ENCODE measurements around the gene KRI1. TPM values are rescaled to one million over a fixed set of nuclear protein-coding genes. Genes with fewer than 3 reads are reported as not detected.
"Not testable (repeated sequence)": the region's sequence is repeated elsewhere in the genome, so short reads cannot be mapped to it uniquely, and the experiment has no call there.

Gene KRI1
- polyA plus RNA-seq, 4 donors = 14.8 to 21.2 (median 18.1) TPM

GRCh38 chr19:10555610-10555973 lies 10.2 kb downstream of the KRI1 start:
- no peaks in the 10 kb centered on the region for H3K9me3 ChIP-seq (ENCODE audit: control insufficient read depth in 2 of 2, insufficient read depth in 1 of 2, low read depth in 1 of 2, low read length in 1 of 2)
- DNase-seq (no peak), FAIRE-seq (no peak)
- no peak overlapping the region for H3K27ac ChIP-seq (ENCODE audit: low read depth in 1 of 3, low read length in 2 of 3)
- H3K4me1 ChIP-seq (ENCODE audit: control insufficient read depth in 3 of 3, insufficient read depth in 2 of 3, low read depth in 1 of 3, low read length in 2 of 3) = peaks cover 3 to 6% (median 6%) of the 10 kb centered on the region in 3 donors
- H3K27me3 ChIP-seq (ENCODE audit: control insufficient read depth in 3 of 3, insufficient read depth in 3 of 3, low read length in 3 of 3) = no peaks in the 10 kb centered on the region
- WGBS, 3 donors = 73 to 89% (median 78%) methylated on average over 7 of the region's 7 CpGs
- no peak overlapping the region for H3K4me3 ChIP-seq (ENCODE audit: low read depth in 1 of 3, low read length in 3 of 3)
- peaks cover 18 to 96% (median 29%) of the 10 kb centered on the region in 3 donors for H3K36me3 ChIP-seq (ENCODE audit: control insufficient read depth in 3 of 3, insufficient read depth in 2 of 3, low read depth in 1 of 3, low read length in 3 of 3)

GRCh38 chr19:10554760-10555609 lies 10.8 kb downstream of the KRI1 start:
- Histone ChIP-seq H3K36me3 (ENCODE audit: control insufficient read depth in 3 of 3, insufficient read depth in 2 of 3, low read depth in 1 of 3, low read length in 3 of 3) (peaks cover 19 to 96% (median 32%) of the 10 kb centered on the region in 3 donors), H3K9me3 (ENCODE audit: control insufficient read depth in 2 of 2, insufficient read depth in 1 of 2, low read depth in 1 of 2, low read length in 1 of 2) (no peaks in the 10 kb centered on the region), H3K27me3 (ENCODE audit: control insufficient read depth in 3 of 3, insufficient read depth in 3 of 3, low read length in 3 of 3) (no peaks in the 10 kb centered on the region), H3K4me1 (ENCODE audit: control insufficient read depth in 3 of 3, insufficient read depth in 2 of 3, low read depth in 1 of 3, low read length in 2 of 3) (peaks cover 3 to 6% (median 6%) of the 10 kb centered on the region in 3 donors), H3K27ac (ENCODE audit: low read depth in 1 of 3, low read length in 2 of 3) (no peak overlapping the region), H3K4me3 (ENCODE audit: low read depth in 1 of 3, low read length in 3 of 3) (no peak overlapping the region)
- 73 to 83% (median 81%) methylated on average over 30 of the region's 30 CpGs for WGBS, 3 donors
- DNase-seq = no peak
- no peak for FAIRE-seq

GRCh38 chr19:10553943-10554381 lies 11.8 kb downstream of the KRI1 start:
- no peak overlapping the region for H3K4me3 ChIP-seq (ENCODE audit: low read depth in 1 of 3, low read length in 3 of 3)
- H3K27ac ChIP-seq (ENCODE audit: low read depth in 1 of 3, low read length in 2 of 3) = peak overlapping the region in 2 of 3 donors; percentile 55 to 56
- WGBS, 3 donors = 48 to 56% (median 54%) methylated on average over 10 to 12 of the region's 12 CpGs
- H3K4me1 ChIP-seq (ENCODE audit: control insufficient read depth in 3 of 3, insufficient read depth in 2 of 3, low read depth in 1 of 3, low read length in 2 of 3) = peaks cover 3 to 6% (median 6%) of the 10 kb centered on the region in 3 donors
- no peaks in the 10 kb centered on the region for H3K9me3 ChIP-seq (ENCODE audit: control insufficient read depth in 2 of 2, insufficient read depth in 1 of 2, low read depth in 1 of 2, low read length in 1 of 2)
- FAIRE-seq (no peak), DNase-seq (peak in 1 of 2 donors; percentile 59)
- H3K36me3 ChIP-seq (ENCODE audit: control insufficient read depth in 3 of 3, insufficient read depth in 2 of 3, low read depth in 1 of 3, low read length in 3 of 3) = peaks cover 17 to 96% (median 33%) of the 10 kb centered on the region in 3 donors
- H3K27me3 ChIP-seq (ENCODE audit: control insufficient read depth in 3 of 3, insufficient read depth in 3 of 3, low read length in 3 of 3) = no peaks in the 10 kb centered on the region

GRCh38 chr19:10553087-10553667 lies 12.6 kb downstream of the KRI1 start:
- Histone ChIP-seq H3K9me3 (ENCODE audit: control insufficient read depth in 2 of 2, insufficient read depth in 1 of 2, low read depth in 1 of 2, low read length in 1 of 2) (no peaks in the 10 kb centered on the region), H3K4me1 (ENCODE audit: control insufficient read depth in 3 of 3, insufficient read depth in 2 of 3, low read depth in 1 of 3, low read length in 2 of 3) (peaks cover 3 to 6% (median 6%) of the 10 kb centered on the region in 3 donors), H3K27ac (ENCODE audit: low read depth in 1 of 3, low read length in 2 of 3) (peak overlapping the region in 2 of 3 donors; percentile 55 to 56), H3K36me3 (ENCODE audit: control insufficient read depth in 3 of 3, insufficient read depth in 2 of 3, low read depth in 1 of 3, low read length in 3 of 3) (peaks cover 23 to 97% (median 34%) of the 10 kb centered on the region in 3 donors), H3K27me3 (ENCODE audit: control insufficient read depth in 3 of 3, insufficient read depth in 3 of 3, low read length in 3 of 3) (no peaks in the 10 kb centered on the region), H3K4me3 (ENCODE audit: low read depth in 1 of 3, low read length in 3 of 3) (no peak overlapping the region)
- WGBS, 3 donors = 52 to 64% (median 61%) methylated on average over 12 to 13 of the region's 13 CpGs
- DNase-seq = no peak
- FAIRE-seq = no peak

GRCh38 chr19:10552510-10553053 lies 13.2 kb downstream of the KRI1 start:
- Histone ChIP-seq H3K4me3 (ENCODE audit: low read depth in 1 of 3, low read length in 3 of 3) (no peak overlapping the region), H3K27ac (ENCODE audit: low read depth in 1 of 3, low read length in 2 of 3) (peak overlapping the region in 2 of 3 donors; percentile 35 to 74), H3K27me3 (ENCODE audit: control insufficient read depth in 3 of 3, insufficient read depth in 3 of 3, low read length in 3 of 3) (no peaks in the 10 kb centered on the region), H3K9me3 (ENCODE audit: control insufficient read depth in 2 of 2, insufficient read depth in 1 of 2, low read depth in 1 of 2, low read length in 1 of 2) (no peaks in the 10 kb centered on the region), H3K4me1 (ENCODE audit: control insufficient read depth in 3 of 3, insufficient read depth in 2 of 3, low read depth in 1 of 3, low read length in 2 of 3) (peaks cover 3 to 6% (median 6%) of the 10 kb centered on the region in 3 donors), H3K36me3 (ENCODE audit: control insufficient read depth in 3 of 3, insufficient read depth in 2 of 3, low read depth in 1 of 3, low read length in 3 of 3) (peaks cover 21 to 95% (median 34%) of the 10 kb centered on the region in 3 donors)
- WGBS, 3 donors = 41 to 67% (median 60%) methylated on average over 12 of the region's 12 CpGs
- DNase-seq (peak in 1 of 2 donors; percentile 77), FAIRE-seq (no peak)

- WGBS, 3 donors = 90 to 93% (median 91%) methylated on average over 11 to 12 of the region's 12 CpGs
- DNase-seq = peak in 1 of 2 donors; percentile 55
- peaks cover 3 to 6% (median 6%) of the 10 kb centered on the region in 3 donors for H3K4me1 ChIP-seq (ENCODE audit: control insufficient read depth in 3 of 3, insufficient read depth in 2 of 3, low read depth in 1 of 3, low read length in 2 of 3)
- H3K4me3 ChIP-seq (ENCODE audit: low read depth in 1 of 3, low read length in 3 of 3) = no peak overlapping the region
- no peaks in the 10 kb centered on the region for H3K27me3 ChIP-seq (ENCODE audit: control insufficient read depth in 3 of 3, insufficient read depth in 3 of 3, low read length in 3 of 3)
- no peaks in the 10 kb centered on the region for H3K9me3 ChIP-seq (ENCODE audit: control insufficient read depth in 2 of 2, insufficient read depth in 1 of 2, low read depth in 1 of 2, low read length in 1 of 2)
- H3K27ac ChIP-seq (ENCODE audit: low read depth in 1 of 3, low read length in 2 of 3) = peak overlapping the region in 1 of 3 donors; percentile 11
- H3K36me3 ChIP-seq (ENCODE audit: control insufficient read depth in 3 of 3, insufficient read depth in 2 of 3, low read depth in 1 of 3, low read length in 3 of 3) = peaks cover 23 to 98% (median 36%) of the 10 kb centered on the region in 3 donors
- FAIRE-seq = no peak
Observed at GRCh38 chr19:10551698-10552301, 14.0 kb downstream of the KRI1 start.

- H3K27me3 ChIP-seq (ENCODE audit: control insufficient read depth in 3 of 3, insufficient read depth in 3 of 3, low read length in 3 of 3); FAIRE-seq; H3K9me3 ChIP-seq (ENCODE audit: control insufficient read depth in 2 of 2, insufficient read depth in 1 of 2, low read depth in 1 of 2, low read length in 1 of 2); H3K27ac ChIP-seq (ENCODE audit: low read depth in 1 of 3, low read length in 2 of 3); H3K4me1 ChIP-seq (ENCODE audit: control insufficient read depth in 3 of 3, insufficient read depth in 2 of 3, low read depth in 1 of 3, low read length in 2 of 3); H3K4me3 ChIP-seq (ENCODE audit: low read depth in 1 of 3, low read length in 3 of 3): not testable (repeated sequence)
- WGBS, 3 donors = 52 to 85% (median 60%) methylated on average over 9 of the region's 9 CpGs
- DNase-seq = peak in 1 of 2 donors; percentile 51
- peaks cover 23 to 98% (median 35%) of the 10 kb centered on the region in 3 donors for H3K36me3 ChIP-seq (ENCODE audit: control insufficient read depth in 3 of 3, insufficient read depth in 2 of 3, low read depth in 1 of 3, low read length in 3 of 3)
Observed at GRCh38 chr19:10551006-10551405, 14.8 kb downstream of the KRI1 start.

- no peak for FAIRE-seq
- no peak for DNase-seq
- Histone ChIP-seq H3K9me3 (ENCODE audit: control insufficient read depth in 2 of 2, insufficient read depth in 1 of 2, low read depth in 1 of 2, low read length in 1 of 2) (no peaks in the 10 kb centered on the region), H3K27ac (ENCODE audit: low read depth in 1 of 3, low read length in 2 of 3) (no peak overlapping the region), H3K27me3 (ENCODE audit: control insufficient read depth in 3 of 3, insufficient read depth in 3 of 3, low read length in 3 of 3) (no peaks in the 10 kb centered on the region), H3K36me3 (ENCODE audit: control insufficient read depth in 3 of 3, insufficient read depth in 2 of 3, low read depth in 1 of 3, low read length in 3 of 3) (peaks cover 23 to 97% (median 35%) of the 10 kb centered on the region in 3 donors), H3K4me3 (ENCODE audit: low read depth in 1 of 3, low read length in 3 of 3) (no peak overlapping the region), H3K4me1 (ENCODE audit: control insufficient read depth in 3 of 3, insufficient read depth in 2 of 3, low read depth in 1 of 3, low read length in 2 of 3) (peaks cover 3 to 6% (median 6%) of the 10 kb centered on the region in 3 donors)
- WGBS, 3 donors = 91 to 99% (median 98%) methylated on average over 5 to 6 of the region's 6 CpGs
Observed at GRCh38 chr19:10550336-10550735, 15.5 kb downstream of the KRI1 start.

All from small intestine (tissue), 7 donors.